ENCODE data around the gene RAB11FIP3.

- TF ChIP-seq CTCF (IDR thresholded peaks at IDR 0.05) (no peak), EP300 (IDR thresholded peaks at IDR 0.05) (no peak), POLR2A (IDR thresholded peaks at IDR 0.05) (no peak)
Observed at GRCh38 chr16:567373-568256, 142.2 kb downstream of the RAB11FIP3 start.

Measured in ovary (tissue), 3 donors.